K562 (cell line): Measurements from ENCODE around the gene SMAD4. TPM values are rescaled to one million over a fixed set of nuclear protein-coding genes. Genes with fewer than 3 reads are reported as not detected.

Experiments
- ATAC-seq: fragments of 200-7000 bp; cut with Tn5 transposase; 3 replicates; pipeline ENCODE4 v1.9.1; 2020; ENCODE audit warnings: moderate library complexity
- BruUV-seq: library from RNA; stranded (reverse); fragments of 400-500 nt; replicated peaks from 2 replicates; lab custom pipeline; 2021; lab: Mats Ljungman, UMichigan
- CTCF ChIA-PET: fragments of 300-600 bp; formaldehyde crosslinking; extraction: SDS; loops from one replicate; lab custom pipeline; 2021; ENCODE audit warnings: low intra/inter-chr PET ratio; lab: Yijun Ruan, JAX
- POLR2A ChIA-PET: fragments of 300-600, 350-650 bp; sonication (Branson Sonifier 250); formaldehyde crosslinking; extraction: SDS; loops from one replicate; lab custom pipeline; 2021; ENCODE audit warnings: antibody characterized with exemption, inconsistent platforms; lab: Yijun Ruan, JAX
- DNase-seq, 4 experiments: peaks; one replicate each; pipeline versions ENCODE4 v3.0.0 to v3.0.0-alpha.2; 2011 to 2018; ENCODE audit warnings: low spot score in 3 of 4, mixed read lengths in 3 of 4; ENCODE audit errors: extremely low read depth in 1 of 4
- FAIRE-seq: peaks from 2 replicates; lab custom pipeline; 2011; peaks lifted over from hg19 to GRCh38; lab: Jason Lieb, UNC
- H2AFZ ChIP-seq: 2 replicates; pipeline ENCODE4 v1.6.0; 2011; ENCODE audit warnings: low read depth, low read length, control low read depth, inconsistent platforms
- H3K27ac ChIP-seq: fragments of 200-600 bp; 3 replicates; pipeline ENCODE4 v1.8.0; 2011; ENCODE audit warnings: low read depth, mild to moderate bottlenecking, control low read depth, inconsistent platforms, low read length, moderate library complexity, mixed read lengths; ENCODE audit errors: extremely low read depth
- H3K27me3 ChIP-seq, 2 experiments: fragments of 300-600 bp in 1 of 2; 2 replicates in 1 of 2; 3 replicates in 1 of 2; pipeline versions ENCODE4 v1.6.0 to v1.8.0; 2011; ENCODE audit warnings: inconsistent platforms in 2 of 2, low read length in 2 of 2, mild to moderate bottlenecking in 1 of 2, mixed read lengths in 1 of 2, moderate library complexity in 1 of 2; ENCODE audit not compliant: control insufficient read depth in 2 of 2, insufficient read depth in 2 of 2
- H3K36me3 ChIP-seq: fragments of 300-600 bp; 3 replicates; pipeline ENCODE4 v1.8.0; 2011; ENCODE audit warnings: mild to moderate bottlenecking, low read length, inconsistent platforms; ENCODE audit not compliant: control insufficient read depth, insufficient read depth
- H3K4me1 ChIP-seq, 2 experiments: fragments of 200-600 bp in 1 of 2; replicated peaks in 1 of 2; 2 replicates in 1 of 2; 3 replicates in 1 of 2; pipeline versions ENCODE4 v1.5.1 to v1.8.0; 2011; ENCODE audit warnings: inconsistent platforms in 2 of 2, low read length in 2 of 2, mild to moderate bottlenecking in 1 of 2, mixed read lengths in 1 of 2, moderate library complexity in 1 of 2; ENCODE audit not compliant: control insufficient read depth in 2 of 2, insufficient read depth in 2 of 2
- H3K4me2 ChIP-seq: 2 replicates; pipeline ENCODE4 v1.6.1; 2011; ENCODE audit warnings: low read length, control low read depth, inconsistent platforms, mixed read lengths; ENCODE audit not compliant: insufficient read depth
- H3K4me3 ChIP-seq: fragments of 200-600 bp; sonication (generic), shearing (Covaris generic); 2 replicates; pipeline ENCODE4 v1.5.1; 2016; ENCODE audit warnings: control low read depth, inconsistent platforms
- H3K79me2 ChIP-seq: fragments of 200-600 bp; 3 replicates; pipeline ENCODE4 v1.8.0; 2011; ENCODE audit warnings: low read length, inconsistent platforms; ENCODE audit not compliant: control insufficient read depth, insufficient read depth
- H3K9ac ChIP-seq, 2 experiments: 2 replicates each; pipeline versions ENCODE4 v1.6.0 to v1.6.1; 2011; ENCODE audit warnings: low read depth in 2 of 2, low read length in 2 of 2, control low read depth in 1 of 2, inconsistent platforms in 1 of 2, mild to moderate bottlenecking in 1 of 2, mixed read lengths in 1 of 2; ENCODE audit not compliant: insufficient read depth in 1 of 2
- H3K9me1 ChIP-seq: one replicate; pipeline ENCODE4 v1.6.0; 2011; ENCODE audit warnings: inconsistent platforms, mild to moderate bottlenecking, low read length, moderate library complexity; ENCODE audit not compliant: control insufficient read depth, insufficient read depth
- H3K9me3 ChIP-seq: replicated peaks from 2 replicates; pipeline ENCODE4 v1.5.1; 2011; ENCODE audit warnings: low read depth, low read length, inconsistent platforms; ENCODE audit not compliant: control insufficient read depth, insufficient read depth
- H4K20me1 ChIP-seq: replicated peaks from 2 replicates; pipeline ENCODE4 v1.6.1; 2011; ENCODE audit warnings: low read length, inconsistent platforms, mixed read lengths; ENCODE audit not compliant: control insufficient read depth, insufficient read depth
- DIDO1 ChIP-seq: fragments of 450-650 bp; IDR thresholded peaks from 2 replicates; pipeline ENCODE4 v1.6.1; 2016; ENCODE audit warnings: low read depth, missing biosample characterization, missing genetic modification characterization
- ETV5 ChIP-seq: sonication (generic); formaldehyde crosslinking; IDR thresholded peaks from 2 replicates; pipeline ENCODE4 v1.4.0; 2020; ENCODE audit warnings: low read depth, mild to moderate bottlenecking, missing genetic modification reagents
- FOXK2 ChIP-seq, 2 experiments: fragments of 450-650 bp; IDR thresholded peaks in 1 of 2; conservative IDR thresholded peaks in 1 of 2; 2 replicates each; pipeline ENCODE4 v1.6.1; 2016; ENCODE audit warnings: low read depth in 2 of 2, mild to moderate bottlenecking in 1 of 2
- GABPA ChIP-seq: fragments of 200-800 bp; sonication (Bioruptor generic); conservative IDR thresholded peaks from 2 replicates; pipeline ENCODE4 v1.6.1; 2016; ENCODE audit warnings: low read depth, missing genetic modification characterization, missing compliant biosample characterization
- GTF2A2 ChIP-seq: IDR thresholded peaks from 2 replicates; pipeline ENCODE4 v1.6.1; 2016; ENCODE audit warnings: mild to moderate bottlenecking, missing genetic modification characterization, missing compliant biosample characterization
- POLR2AphosphoS2 ChIP-seq: IDR thresholded peaks from 2 replicates; pipeline ENCODE4 v1.6.1; 2012; ENCODE audit warnings: low read length, improper control_type of control experiment
- PURB ChIP-seq: sonication (generic); formaldehyde crosslinking; IDR thresholded peaks from 2 replicates; pipeline ENCODE4 v1.9.0; 2021; ENCODE audit warnings: low read depth, mild to moderate bottlenecking, missing genetic modification reagents
- RBM17 ChIP-seq: fragments of 200-400 bp; formaldehyde crosslinking; IDR thresholded peaks from 2 replicates; pipeline ENCODE4 v1.6.1; 2017; ENCODE audit warnings: low read depth, mild to moderate bottlenecking, low read length, borderline replicate concordance
- SLC30A9 ChIP-seq: fragments of 250-450 bp; sonication (Bioruptor Pico); IDR thresholded peaks from 2 replicates; pipeline ENCODE4 v1.8.0; 2022; ENCODE audit warnings: mild to moderate bottlenecking, moderate library complexity
- WGBS: fragments of 100-300 bp; shearing (Covaris generic); methylation state at CpG from one replicate; pipeline ENCODE4 v1.1.6; 2016; ENCODE audit warnings: low coverage, mixed read lengths; ENCODE audit not compliant: insufficient coverage; ENCODE audit errors: missing lambda C conversion rate; 5-methylcytosine and 5-hydroxymethylcytosine counted together
- in situ Hi-C: fragments of 300-500 bp; cut with MboI; formaldehyde crosslinking; loops from 4 replicates; pipeline ENCODE4 v1.15.0; 2018; ENCODE audit warnings: inconsistent platforms, mixed read lengths
- intact Hi-C: fragments of 100-400 bp; cut with micrococcal nuclease; formaldehyde crosslinking; loops from 2 replicates; pipeline ENCODE4 v1.14.2; 2022
- polyA plus RNA-seq, 8 experiments: library from polyadenylated mRNA; depleted of rRNA in 4 of 8; stranded (reverse) in 5 of 8; unstranded in 3 of 8; fragments of >200 nt; fragmentation: Nextera tagmentation in 2 of 8; fragmentation: Illumina TruSeq in 1 of 8; extraction: Ambion mirVana in 2 of 8; extraction: Trizol in 1 of 8; gene quantifications; 2 replicates each; pipeline versions ENCODE4 v1.2.1 to v1.2.3, GENCODE V29; 2011 to 2014; ENCODE audit warnings: inconsistent platforms in 1 of 8, missing spikeins in 1 of 8
- total RNA-seq, 7 experiments: library from RNA; depleted of rRNA in 6 of 7; stranded (reverse); fragments of >200 nt in 6 of 7; fragmentation: Illumina TruSeq in 2 of 7; extraction: Trizol in 2 of 7; gene quantifications; 2 replicates each; pipeline versions ENCODE4 v1.2.1 to v1.2.3, GENCODE V29; 2011 to 2021; ENCODE audit warnings: low replicate concordance in 1 of 7

Gene SMAD4
- total and polyA plus RNA-seq, 9 of the 15 experiments (the other 6 are each of a cell fraction or from before 2014, with no cell fraction given): 5.7 to 55.0 (median 39.4) TPM

GRCh38 chr18:51121597-51121857 lies 91.5 kb downstream of the SMAD4 start:
- in situ Hi-C loops: loop anchor here (25.0 kb wide), 2 partner anchors 541 to 1166 kb away; no protein-coding TSS in a partner anchor
- TF ChIP-seq ETV5 (CRISPR knock-in tag) (no peak), RBM17 (no peak), PURB (CRISPR knock-in tag) (no peak), DIDO1 (tag) (no peak), GTF2A2 (no peak), FOXK2 (conservative IDR thresholded peaks at IDR 0.05 in 1 of 2, IDR thresholded peaks at IDR 0.05 in 1 of 2; ENCODE audit: low read depth in 2 of 2) (no peak), SLC30A9 (CRISPR knock-in tag) (no peak), POLR2AphosphoS2 (no peak), GABPA (tag) (no peak)
- TF ChIP-seq, all 486 proteins: peak for 0

More at GRCh38 chr18:51121597-51121857, 91.5 kb downstream of the SMAD4 start:
- Histone ChIP-seq H3K79me2 (no peaks in the 10 kb centered on the region), H3K9ac (no peak overlapping the region), H2AFZ (no peak overlapping the region), H3K9me3 (no peaks in the 10 kb centered on the region), H4K20me1 (no peaks in the 10 kb centered on the region), H3K9me1 (no peaks in the 10 kb centered on the region), H3K4me2 (no peak overlapping the region), H3K27ac (no peak overlapping the region), H3K4me3 (no peak overlapping the region), H3K4me1 (peaks cover 0 to 8% of the 10 kb centered on the region in 2 experiments; a peak in 2 of 5 replicates), H3K36me3 (no peaks in the 10 kb centered on the region), H3K27me3 (peaks cover 4 to 32% of the 10 kb centered on the region in 2 experiments; a peak in 3 of 5 replicates)
- FAIRE-seq (no peak), DNase-seq (no peak), ATAC-seq (no peak)
- ChIA-PET POLR2A (interaction anchor here (0.6 kb wide), 1 partner anchor 168 kb away, joined by 3 read pairs; no protein-coding TSS in a partner anchor), CTCF (no interaction called here)
- 6% methylated on average over 3 of the region's 4 CpGs for WGBS
- no TSS peak for BruUV-seq
- intact Hi-C loops: no loop called here
